Smooth muscle cell (in vitro differentiated cells): ENCODE results near the gene ZNF548. TPM values are rescaled to one million over a fixed set of nuclear protein-coding genes. Genes with fewer than 3 reads are reported as not detected.

Source experiments
- DNase-seq: peaks from one replicate; lab custom pipeline; 2025; ENCODE audit not compliant: unreplicated experiment; lab: John Stamatoyannopoulos, UW
- H2AFZ ChIP-seq: fragments of 200-600 bp; sonication (generic); 2 replicates; pipeline ENCODE4 v1.6.0; 2016; ENCODE audit warnings: antibody characterized with exemption, low read depth, mild to moderate bottlenecking
- H3F3A ChIP-seq: fragments of 200-600 bp; sonication (generic); 2 replicates; pipeline ENCODE4 v1.6.0; 2017; ENCODE audit warnings: antibody characterized with exemption, low read depth
- H3K27ac ChIP-seq: fragments of 200-600 bp; sonication (generic); 2 replicates; pipeline ENCODE4 v1.5.1; 2016; ENCODE audit warnings: low read depth, mild to moderate bottlenecking
- H3K27me3 ChIP-seq: fragments of 200-600 bp; sonication (generic); 2 replicates; pipeline ENCODE4 v1.6.1; 2016; ENCODE audit warnings: low read depth, mild to moderate bottlenecking
- H3K36me3 ChIP-seq: fragments of 200-600 bp; sonication (generic); 2 replicates; pipeline ENCODE4 v1.5.1; 2016; ENCODE audit warnings: low read depth
- H3K4me1 ChIP-seq: fragments of 200-600 bp; sonication (generic); 2 replicates; pipeline ENCODE4 v1.5.1; 2016; ENCODE audit warnings: low read depth
- H3K4me2 ChIP-seq: fragments of 200-600 bp; sonication (generic); 2 replicates; pipeline ENCODE4 v1.6.0; 2016; ENCODE audit warnings: mild to moderate bottlenecking
- H3K4me3 ChIP-seq: fragments of 200-600 bp; sonication (generic); 2 replicates; pipeline ENCODE4 v1.5.1; 2016; ENCODE audit warnings: mild to moderate bottlenecking
- H3K79me2 ChIP-seq: fragments of 200-600 bp; sonication (generic); 2 replicates; pipeline ENCODE4 v1.6.0; 2016; ENCODE audit warnings: low read depth, mild to moderate bottlenecking
- H3K9ac ChIP-seq: fragments of 200-600 bp; sonication (generic); 2 replicates; pipeline ENCODE4 v1.6.0; 2016; ENCODE audit warnings: low read depth
- H3K9me3 ChIP-seq: fragments of 200-600 bp; sonication (generic); replicated peaks from 2 replicates; pipeline ENCODE4 v1.5.1; 2016; ENCODE audit warnings: low read depth
- H4K20me1 ChIP-seq: fragments of 200-600 bp; sonication (generic); 2 replicates; pipeline ENCODE4 v1.6.0; 2016; ENCODE audit warnings: low read depth
- CTCF ChIP-seq: fragments of 200-600 bp; sonication (generic); IDR thresholded peaks from 2 replicates; pipeline ENCODE4 v1.5.1; 2017; ENCODE audit warnings: borderline replicate concordance, mild to moderate bottlenecking, antibody characterized with exemption; ENCODE audit not compliant: insufficient read depth, poor library complexity, severe bottlenecking
- WGBS: methylation state at CpG from one replicate; pipeline ENCODE4 v1.1.7; 2016; ENCODE audit warnings: low lambda C conversion rate; 5-methylcytosine and 5-hydroxymethylcytosine counted together
- polyA plus RNA-seq: library from polyadenylated mRNA; unstranded; fragments of >200 nt; fragmentation: Nextera tagmentation; extraction: Ambion mirVana; gene quantifications from 2 replicates; pipeline ENCODE4 v1.2.1, GENCODE V29; 2016
- total RNA-seq: library from RNA; depleted of rRNA; stranded (reverse); fragments of >200 nt; gene quantifications from 2 replicates; pipeline ENCODE4 v1.2.3, GENCODE V29; 2014

The ZNF548 gene
- total and polyA plus RNA-seq, 2 experiments from 2014 or later = 13.1 to 27.3 TPM

- Histone ChIP-seq H3F3A (peaks cover 7% of the 10 kb centered on the region), H3K27ac (no peak overlapping the region), H4K20me1 (no peaks in the 10 kb centered on the region), H3K36me3 (peaks cover 9% of the 10 kb centered on the region), H3K4me1 (peaks cover 2% of the 10 kb centered on the region), H3K79me2 (peaks cover 14% of the 10 kb centered on the region), H3K4me2 (no peak overlapping the region), H3K27me3 (no peaks in the 10 kb centered on the region), H3K9ac (no peak overlapping the region), H3K9me3 (no peaks in the 10 kb centered on the region), H3K4me3 (no peak overlapping the region), H2AFZ (no peak overlapping the region)
- DNase-seq = no peak
- TF ChIP-seq CTCF = no peak
- 97% methylated on average over 5 of the region's 5 CpGs for WGBS
Measured at GRCh38 chr19:57357406-57357805, 32.2 kb upstream of the ZNF548 start.

DNA sequence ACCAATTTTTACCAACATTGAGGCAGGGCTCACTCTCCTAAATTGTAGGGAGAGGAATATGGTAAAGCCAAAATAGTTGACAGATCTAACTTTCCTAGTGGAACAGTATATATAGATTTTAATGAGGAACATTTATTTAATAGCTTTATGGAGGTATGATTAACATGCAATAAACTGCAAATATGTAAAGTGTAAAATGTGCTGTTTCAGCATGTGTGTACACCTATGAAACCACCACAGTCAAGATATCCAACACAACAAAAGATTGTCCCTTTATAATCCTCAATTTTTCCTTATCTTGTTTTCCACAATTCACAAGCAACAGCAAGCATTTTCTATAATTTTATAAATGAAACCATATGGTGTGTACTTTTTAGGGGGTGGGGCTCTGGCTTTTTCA, 30.4 kb upstream of the ZNF548 start:
- no peaks in the 10 kb centered on the region for H3K27me3 ChIP-seq
- H4K20me1 ChIP-seq = no peaks in the 10 kb centered on the region
- TF ChIP-seq CTCF = no peak
- no peak overlapping the region for H3K4me3 ChIP-seq
- H3K9me3 ChIP-seq = no peaks in the 10 kb centered on the region
- no peak for DNase-seq
- no peak overlapping the region for H3K27ac ChIP-seq
- H3K4me2 ChIP-seq = no peak overlapping the region
- H3K79me2 ChIP-seq = peaks cover 9% of the 10 kb centered on the region
- H3K9ac ChIP-seq = no peak overlapping the region
- peaks cover 9% of the 10 kb centered on the region for H3K36me3 ChIP-seq
- peaks cover 7% of the 10 kb centered on the region for H3F3A ChIP-seq
- H3K4me1 ChIP-seq = peaks cover 3% of the 10 kb centered on the region
- H2AFZ ChIP-seq = no peak overlapping the region

- Histone ChIP-seq H3K27ac (peak overlapping the region; percentile 94), H3K4me1 (peaks cover 8% of the 10 kb centered on the region), H3F3A (peaks cover 7% of the 10 kb centered on the region), H3K4me2 (peak overlapping the region; percentile 86), H3K79me2 (peaks cover 28% of the 10 kb centered on the region), H2AFZ (peak overlapping the region; percentile 89), H4K20me1 (no peaks in the 10 kb centered on the region), H3K9me3 (no peaks in the 10 kb centered on the region), H3K27me3 (no peaks in the 10 kb centered on the region), H3K9ac (peak overlapping the region; percentile 87), H3K36me3 (no peaks in the 10 kb centered on the region), H3K4me3 (peak overlapping the region; percentile 85)
- WGBS = 92% methylated on average over 2 of the region's 2 CpGs
- no peak for DNase-seq
- TF ChIP-seq CTCF = no peak
Measured at GRCh38 chr19:57362419-57362818, 27.2 kb upstream of the ZNF548 start.

DNA sequence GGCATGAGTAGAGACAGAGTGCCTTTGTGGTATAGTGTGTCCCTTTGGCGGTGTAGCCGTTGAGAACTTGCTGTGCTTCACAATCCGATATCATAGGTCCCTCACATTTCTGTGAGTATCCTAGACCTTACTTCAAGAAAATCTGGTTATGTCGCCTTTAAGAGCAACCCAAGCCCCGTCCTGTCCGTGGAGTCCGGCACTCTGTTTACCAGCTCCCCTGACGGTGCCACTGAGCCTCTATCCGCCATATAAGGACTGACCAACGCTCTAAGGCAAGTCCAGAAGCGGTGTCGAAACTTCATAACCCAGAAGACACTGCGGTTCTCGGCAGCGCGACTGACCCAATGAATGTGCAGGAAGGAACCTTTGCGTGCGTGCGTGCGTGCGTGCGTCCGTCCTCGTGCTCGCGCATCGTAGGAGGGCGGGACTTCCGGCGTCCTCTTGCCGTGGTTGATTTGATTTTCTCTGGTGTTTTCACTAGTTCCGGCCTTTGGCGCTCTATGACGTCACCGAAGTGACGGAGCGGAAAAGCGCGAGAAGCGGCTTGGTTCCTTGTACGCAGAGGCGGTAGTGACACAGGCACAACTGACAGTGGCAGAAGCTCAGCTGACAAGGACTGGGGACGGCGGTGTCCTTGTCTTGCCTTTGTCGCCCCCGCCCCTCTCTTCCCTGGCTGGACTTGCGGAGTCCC, 26.5 kb upstream of the ZNF548 start, which contains the start of the genes TRAPPC2B and ZNF547:
TSS of gene TRAPPC2B (plus strand) at position 555 of the 691 bp plus-strand sequence. CDS start 1,283 bp downstream, outside the sequence.
TSS of gene ZNF547 (plus strand) at position 555 of the 691 bp plus-strand sequence. CDS start 5,005 bp downstream, outside the sequence.
- Histone ChIP-seq H3K4me3 (peak within 1 kb of the TSS; percentile 85), H3K27me3 (no peaks in the 10 kb centered on the region), H3K9me3 (no peaks in the 10 kb centered on the region), H3K4me1 (peaks cover 8% of the 10 kb centered on the region), H3K36me3 (no peaks in the 10 kb centered on the region), H3F3A (peaks cover 7% of the 10 kb centered on the region), H4K20me1 (no peaks in the 10 kb centered on the region), H3K4me2 (peak within 1 kb of the TSS; percentile 96), H3K79me2 (peaks cover 28% of the 10 kb centered on the region), H2AFZ (peak within 1 kb of the TSS; percentile 89), H3K27ac (peak within 1 kb of the TSS; percentile 94), H3K9ac (peak within 1 kb of the TSS; percentile 97)
- no peak for TF ChIP-seq CTCF
- 2% methylated on average over 47 of the region's 47 CpGs for WGBS
- peak; percentile 90 for DNase-seq
